Osteoblast (primary cell): Measurements from ENCODE around the gene KLRG1. TPM values are rescaled to one million over a fixed set of nuclear protein-coding genes. Genes with fewer than 3 reads are reported as not detected.

ENCODE experiments used
- DNase-seq: peaks from one replicate; pipeline ENCODE4 v3.0.0; 2011; ENCODE audit warnings: low spot score, mixed read lengths; ENCODE audit not compliant: insufficient read length; ENCODE audit errors: missing footprints
- H2AFZ ChIP-seq: 2 replicates; pipeline ENCODE4 v1.6.0; 2011; ENCODE audit warnings: mild to moderate bottlenecking, low read length
- H3K27ac ChIP-seq: 2 replicates; pipeline ENCODE4 v1.5.1; 2011; ENCODE audit warnings: mild to moderate bottlenecking, low read depth, low read length, moderate library complexity
- H3K27me3 ChIP-seq: 2 replicates; pipeline ENCODE4 v1.6.0; 2012; ENCODE audit warnings: mild to moderate bottlenecking, control low read depth, inconsistent platforms, low read length, moderate library complexity; ENCODE audit not compliant: insufficient read depth
- H3K36me3 ChIP-seq: 2 replicates; pipeline ENCODE4 v1.5.1; 2011; ENCODE audit warnings: mild to moderate bottlenecking, low read length, control low read depth, moderate library complexity; ENCODE audit not compliant: insufficient read depth
- H3K4me1 ChIP-seq: 2 replicates; pipeline ENCODE4 v1.5.1; 2011; ENCODE audit warnings: mild to moderate bottlenecking, low read length, control low read depth, moderate library complexity; ENCODE audit not compliant: insufficient read depth
- H3K4me2 ChIP-seq: 2 replicates; pipeline ENCODE4 v1.6.0; 2011; ENCODE audit warnings: mild to moderate bottlenecking, low read length; ENCODE audit not compliant: insufficient read depth
- H3K4me3 ChIP-seq: fragments of 200-600 bp; sonication (generic); 3 replicates; pipeline ENCODE4 v1.5.1; 2012; ENCODE audit warnings: mild to moderate bottlenecking, low read length, inconsistent platforms; ENCODE audit not compliant: insufficient read depth
- H3K79me2 ChIP-seq: 2 replicates; pipeline ENCODE4 v1.6.0; 2012; ENCODE audit warnings: mild to moderate bottlenecking, low read length, control low read depth, inconsistent platforms; ENCODE audit not compliant: insufficient read depth
- H3K9me3 ChIP-seq: 2 replicates; pipeline ENCODE4 v1.5.1; 2011; ENCODE audit warnings: low read depth, low read length, control low read depth
- H4K20me1 ChIP-seq: 2 replicates; pipeline ENCODE4 v1.6.0; 2012; ENCODE audit warnings: mild to moderate bottlenecking, low read length, control low read depth; ENCODE audit not compliant: insufficient read depth
- CTCF ChIP-seq: IDR thresholded peaks from 2 replicates; pipeline ENCODE4 v1.5.1; 2011; ENCODE audit warnings: mild to moderate bottlenecking, low read depth, low read length, moderate library complexity; ENCODE audit errors: extremely low read depth
- total RNA-seq: library from RNA; depleted of rRNA; stranded (reverse); fragments of >200 nt; gene quantifications from 2 replicates; pipeline ENCODE4 v1.2.3, GENCODE V29; 2012

KLRG1 gene
- total RNA-seq, 1 donor = under 0.01 TPM

GRCh38 chr12:8985213-8985754, 4.1 kb upstream of the KLRG1 start:
- no peaks in the 10 kb centered on the region for H4K20me1 ChIP-seq
- DNase-seq = no peak
- H3K27me3 ChIP-seq = no peaks in the 10 kb centered on the region
- no peak overlapping the region for H3K4me3 ChIP-seq
- no peaks in the 10 kb centered on the region for H3K9me3 ChIP-seq
- no peaks in the 10 kb centered on the region for H3K79me2 ChIP-seq
- H3K4me2 ChIP-seq = no peak overlapping the region
- H3K36me3 ChIP-seq = no peaks in the 10 kb centered on the region
- H3K27ac ChIP-seq = no peak overlapping the region
- no peaks in the 10 kb centered on the region for H3K4me1 ChIP-seq
- no peak overlapping the region for H2AFZ ChIP-seq
- no peak for TF ChIP-seq CTCF

- no peaks in the 10 kb centered on the region for H3K9me3 ChIP-seq
- H3K4me3 ChIP-seq = no peak overlapping the region
- H3K27me3 ChIP-seq = no peaks in the 10 kb centered on the region
- H4K20me1 ChIP-seq = no peaks in the 10 kb centered on the region
- H2AFZ ChIP-seq = no peak overlapping the region
- DNase-seq = no peak
- TF ChIP-seq CTCF = no peak
- H3K4me1 ChIP-seq = no peaks in the 10 kb centered on the region
- H3K27ac ChIP-seq = no peak overlapping the region
- no peaks in the 10 kb centered on the region for H3K79me2 ChIP-seq
- H3K36me3 ChIP-seq = no peaks in the 10 kb centered on the region
- no peak overlapping the region for H3K4me2 ChIP-seq
Measured at GRCh38 chr12:8987163-8987562, 2.2 kb upstream of the KLRG1 start.

- no peak for TF ChIP-seq CTCF
- H3K79me2 ChIP-seq = no peaks in the 10 kb centered on the region
- H3K4me3 ChIP-seq = no peak overlapping the region
- H2AFZ ChIP-seq = no peak overlapping the region
- H4K20me1 ChIP-seq = no peaks in the 10 kb centered on the region
- H3K36me3 ChIP-seq = no peaks in the 10 kb centered on the region
- no peaks in the 10 kb centered on the region for H3K27me3 ChIP-seq
- H3K4me2 ChIP-seq = no peak overlapping the region
- no peak overlapping the region for H3K27ac ChIP-seq
- no peaks in the 10 kb centered on the region for H3K4me1 ChIP-seq
- no peaks in the 10 kb centered on the region for H3K9me3 ChIP-seq
- DNase-seq = no peak
Measured at GRCh38 chr12:8987685-8988084, 1.7 kb upstream of the KLRG1 start.

GRCh38 chr12:8991371-8992345, 2.3 kb downstream of the KLRG1 start:
- H3K4me2 ChIP-seq = no peak overlapping the region
- TF ChIP-seq CTCF = no peak
- H3K27me3 ChIP-seq = no peaks in the 10 kb centered on the region
- no peak for DNase-seq
- no peaks in the 10 kb centered on the region for H3K79me2 ChIP-seq
- no peaks in the 10 kb centered on the region for H3K36me3 ChIP-seq
- H2AFZ ChIP-seq = no peak overlapping the region
- H3K4me1 ChIP-seq = no peaks in the 10 kb centered on the region
- no peaks in the 10 kb centered on the region for H4K20me1 ChIP-seq
- no peak overlapping the region for H3K27ac ChIP-seq
- no peaks in the 10 kb centered on the region for H3K9me3 ChIP-seq
- H3K4me3 ChIP-seq = no peak overlapping the region
